Ramos (cell line): ENCODE measurements around the gene GSTT4.

Experiments
- in situ Hi-C: fragments of 300-500 bp; cut with MboI; formaldehyde crosslinking; loops from one replicate; pipeline ENCODE4 v1.14.3; 2022; ENCODE audit warnings: low sequenced_read_pairs; ENCODE audit not compliant: unreplicated experiment

GSTT4 gene

GRCh38 chr22:24026056-24026455 lies 20.8 kb upstream of the GSTT4 start:
- in situ Hi-C loops: no loop called here

- in situ Hi-C loops: no loop called here
Observed at GRCh38 chr22:24025475-24025874, 20.2 kb upstream of the GSTT4 start.

- in situ Hi-C loops: no loop called here
Observed at GRCh38 chr22:24024354-24024753, 19.1 kb upstream of the GSTT4 start.

GRCh38 chr22:24023204-24023789 lies 18.0 kb upstream of the GSTT4 start:
- in situ Hi-C loops: no loop called here

- in situ Hi-C loops: no loop called here
Observed at GRCh38 chr22:24021304-24021703, 16.1 kb upstream of the GSTT4 start.

GRCh38 chr22:24016156-24016555 lies 10.9 kb upstream of the GSTT4 start:
- in situ Hi-C loops: no loop called here

- in situ Hi-C loops: no loop called here
Observed at GRCh38 chr22:24011735-24012068, 6.4 kb upstream of the GSTT4 start.

- in situ Hi-C loops: no loop called here
Observed at GRCh38 chr22:24010018-24010391, 4.8 kb upstream of the GSTT4 start.

- in situ Hi-C loops: no loop called here
Observed at GRCh38 chr22:24009227-24010017, 4.2 kb upstream of the GSTT4 start.

GRCh38 chr22:24008381-24009226 lies 3.4 kb upstream of the GSTT4 start:
- in situ Hi-C loops: no loop called here

GRCh38 chr22:24008022-24008283 lies 2.7 kb upstream of the GSTT4 start:
- in situ Hi-C loops: no loop called here

- in situ Hi-C loops: no loop called here
Observed at GRCh38 chr22:24007253-24008021, 2.2 kb upstream of the GSTT4 start.

GRCh38 chr22:24006914-24007214 lies 1.6 kb upstream of the GSTT4 start:
- in situ Hi-C loops: no loop called here

GRCh38 chr22:24006207-24006913 lies 1.1 kb upstream of the GSTT4 start:
- in situ Hi-C loops: no loop called here

GRCh38 chr22:24003887-24004286 lies 1.4 kb downstream of the GSTT4 start:
- in situ Hi-C loops: no loop called here

GRCh38 chr22:24002851-24003250 lies 2.4 kb downstream of the GSTT4 start:
- in situ Hi-C loops: no loop called here

- in situ Hi-C loops: no loop called here
Observed at GRCh38 chr22:24002272-24002671, 3.0 kb downstream of the GSTT4 start.

GRCh38 chr22:24001314-24001713 lies 3.9 kb downstream of the GSTT4 start:
- in situ Hi-C loops: no loop called here

- in situ Hi-C loops: loop anchor here (10.0 kb wide), 1 partner anchor 165 kb away; no protein-coding TSS in a partner anchor
Observed at GRCh38 chr22:23999779-24000178, 5.5 kb downstream of the GSTT4 start.

GRCh38 chr22:23997092-23997491 lies 8.2 kb downstream of the GSTT4 start:
- in situ Hi-C loops: loop anchor here (10.0 kb wide), 1 partner anchor 168 kb away; no protein-coding TSS in a partner anchor
